Cardiac fibroblast (primary cell): ENCODE results near the gene COL5A1.
A peak's percentile ranks its signal among the peaks of the same experiment; 100 is the strongest.

Experiments
- DNase-seq, 2 donors: peaks; one replicate each; pipeline versions ENCODE4 v3.0.0 to v3.0.0-alpha.2; 2010; ENCODE audit warnings: low read depth in 2 of 2
- H3K4me3 ChIP-seq, 2 donors: replicated peaks in 1 of 2; 1 replicate in 1 of 2; 2 replicates in 1 of 2; pipeline ENCODE4 v1.5.1; 2011; ENCODE audit warnings: low read depth in 2 of 2, low read length in 2 of 2, mild to moderate bottlenecking in 2 of 2, moderate library complexity in 1 of 2
- TF ChIP-seq, protein P1 (sequence below): IDR thresholded peaks from one replicate; pipeline ENCODE4 v1.5.1; 2011; ENCODE audit warnings: low read depth, mild to moderate bottlenecking, low read length, inconsistent platforms

COL5A1 gene

GRCh38 chr9:134635351-134636148 lies 6.1 kb upstream of the COL5A1 start:
- TF ChIP-seq, protein P1, sequence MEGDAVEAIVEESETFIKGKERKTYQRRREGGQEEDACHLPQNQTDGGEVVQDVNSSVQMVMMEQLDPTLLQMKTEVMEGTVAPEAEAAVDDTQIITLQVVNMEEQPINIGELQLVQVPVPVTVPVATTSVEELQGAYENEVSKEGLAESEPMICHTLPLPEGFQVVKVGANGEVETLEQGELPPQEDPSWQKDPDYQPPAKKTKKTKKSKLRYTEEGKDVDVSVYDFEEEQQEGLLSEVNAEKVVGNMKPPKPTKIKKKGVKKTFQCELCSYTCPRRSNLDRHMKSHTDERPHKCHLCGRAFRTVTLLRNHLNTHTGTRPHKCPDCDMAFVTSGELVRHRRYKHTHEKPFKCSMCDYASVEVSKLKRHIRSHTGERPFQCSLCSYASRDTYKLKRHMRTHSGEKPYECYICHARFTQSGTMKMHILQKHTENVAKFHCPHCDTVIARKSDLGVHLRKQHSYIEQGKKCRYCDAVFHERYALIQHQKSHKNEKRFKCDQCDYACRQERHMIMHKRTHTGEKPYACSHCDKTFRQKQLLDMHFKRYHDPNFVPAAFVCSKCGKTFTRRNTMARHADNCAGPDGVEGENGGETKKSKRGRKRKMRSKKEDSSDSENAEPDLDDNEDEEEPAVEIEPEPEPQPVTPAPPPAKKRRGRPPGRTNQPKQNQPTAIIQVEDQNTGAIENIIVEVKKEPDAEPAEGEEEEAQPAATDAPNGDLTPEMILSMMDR = no peak
- no peak overlapping the region for H3K4me3 ChIP-seq
- DNase-seq = no peak

- DNase-seq = no peak
- no peak overlapping the region for H3K4me3 ChIP-seq
- TF ChIP-seq, protein P1 = no peak
Observed at GRCh38 chr9:134636149-134636507, 5.5 kb upstream of the COL5A1 start.

DNA sequence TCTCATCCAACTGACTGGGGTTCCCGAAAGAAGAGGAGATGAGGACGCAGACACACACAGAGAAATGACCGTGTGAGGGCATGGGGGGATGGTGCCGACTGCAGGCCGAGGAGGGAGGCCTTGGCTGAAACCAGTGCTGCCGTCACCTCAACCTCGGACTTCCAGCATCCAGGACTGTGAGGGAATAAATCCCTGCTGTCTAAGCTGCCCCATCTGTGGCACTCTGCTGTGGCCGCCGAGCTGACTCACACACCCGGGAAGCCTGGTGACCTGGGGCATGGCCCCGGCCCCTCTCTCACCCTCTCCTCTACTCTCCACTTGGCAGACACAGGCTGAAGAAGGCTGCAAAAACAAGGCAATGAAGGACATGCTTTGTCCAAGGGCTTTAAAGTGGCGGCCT lies 4.4 kb upstream of the COL5A1 start:
- no peak overlapping the region for H3K4me3 ChIP-seq
- no peak for DNase-seq
- TF ChIP-seq, protein P1 = no peak

DNA sequence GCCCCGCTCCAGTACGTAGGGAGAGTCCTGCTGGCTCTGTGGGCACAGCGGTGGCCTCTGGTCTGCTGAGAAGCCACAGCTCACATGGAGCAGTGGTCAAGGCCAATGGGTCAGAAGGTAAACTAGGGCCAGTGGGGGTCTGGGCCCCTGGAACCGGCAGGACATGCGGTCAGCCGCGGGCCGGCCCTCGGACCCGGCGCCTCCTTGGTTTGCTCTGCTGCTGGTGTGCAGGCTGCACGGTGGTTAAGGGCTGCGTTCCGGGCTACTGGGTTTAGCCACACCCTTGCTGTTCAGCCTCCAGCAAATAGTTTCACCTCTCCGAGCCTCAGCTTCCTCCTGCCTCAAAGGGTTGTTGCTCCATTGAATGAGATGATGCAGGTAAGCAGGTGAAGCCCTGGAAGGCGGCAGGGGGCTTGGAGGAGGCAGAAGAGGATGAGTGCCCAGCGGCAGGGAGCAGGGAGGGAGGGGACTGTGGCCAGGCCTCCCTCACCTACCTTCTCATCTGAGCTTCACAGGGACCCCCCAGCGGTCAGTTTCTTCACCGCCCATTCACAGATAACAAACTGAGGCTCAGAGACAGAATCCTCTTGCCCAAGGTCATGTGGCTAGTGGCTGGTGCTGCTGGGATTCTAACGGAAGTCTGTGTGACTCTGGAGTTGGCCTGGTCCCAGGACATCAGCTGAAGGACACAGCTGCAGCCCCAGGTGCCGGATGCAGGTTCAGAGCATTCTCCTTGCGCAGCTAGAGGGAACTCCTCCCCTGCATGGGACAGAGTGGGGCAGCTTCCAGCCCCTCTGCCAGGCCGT lies 3.7 kb upstream of the COL5A1 start:
- DNase-seq = peak in 1 of 2 donors; percentile 57
- TF ChIP-seq, protein P1 = no peak
- H3K4me3 ChIP-seq = no peak overlapping the region

DNA sequence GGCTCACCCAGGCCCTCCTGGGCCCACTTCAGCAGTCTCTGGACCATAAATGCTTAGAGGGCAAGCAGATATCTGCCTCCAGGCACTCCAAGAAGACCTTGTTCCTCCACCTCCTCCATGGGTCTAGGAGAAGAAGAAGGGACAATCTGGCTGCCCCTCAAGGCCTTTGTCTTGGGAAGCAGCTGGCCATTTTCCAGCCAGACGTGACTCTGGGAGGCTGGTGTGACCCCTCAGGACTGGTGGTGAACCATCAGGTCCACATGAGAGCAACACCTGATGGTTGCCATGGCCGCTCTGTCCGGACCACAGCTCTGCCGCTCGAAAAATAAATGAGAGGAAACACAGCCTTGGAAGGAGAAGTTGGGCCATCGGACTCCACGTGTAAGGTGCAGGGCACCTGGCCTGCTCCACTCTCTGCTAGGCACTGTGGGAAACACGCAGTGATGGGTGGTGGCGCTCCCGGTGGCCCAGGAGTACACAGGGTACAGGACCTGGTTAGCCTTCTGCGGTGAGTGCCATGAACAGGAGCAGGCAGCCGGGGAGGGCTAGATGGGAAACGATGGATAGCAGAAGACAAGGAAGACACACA lies 3.0 kb upstream of the COL5A1 start:
- DNase-seq = no peak
- TF ChIP-seq, protein P1 = no peak
- H3K4me3 ChIP-seq = no peak overlapping the region

GRCh38 chr9:134639994-134640393 lies 1.6 kb upstream of the COL5A1 start:
- no peak for DNase-seq
- no peak overlapping the region for H3K4me3 ChIP-seq
- TF ChIP-seq, protein P1 = no peak
